ENCODE results near the gene FBXO47. TPM values are rescaled to one million over a fixed set of nuclear protein-coding genes. Genes with fewer than 3 reads are reported as not detected.
A peak's percentile ranks its signal among the peaks of the same experiment; 100 is the strongest.

The FBXO47 gene
- polyA plus RNA-seq, 3 donors = not detected

DNA sequence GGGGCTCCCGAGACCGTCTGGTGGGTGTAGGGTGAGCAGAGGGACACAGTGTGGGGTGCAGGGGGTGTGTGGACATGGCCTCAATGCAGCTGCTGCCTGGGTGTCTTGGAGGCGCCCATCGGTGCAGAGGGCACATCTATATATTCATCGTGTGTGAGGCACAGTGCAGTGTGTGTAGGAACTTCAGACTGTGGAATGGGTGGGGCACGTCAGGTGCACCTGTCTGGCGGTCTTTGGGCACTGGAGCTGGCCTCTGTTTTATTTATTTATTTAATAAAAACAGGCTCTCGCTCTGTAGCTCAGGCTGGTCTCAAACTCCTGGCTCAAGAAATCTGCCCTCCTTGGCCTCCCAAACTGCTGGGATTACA lies 80.6 kb downstream of the FBXO47 start:
- Histone ChIP-seq H3K9ac (ENCODE audit: insufficient read depth, low read length, poor library complexity, severe bottlenecking) (no peak overlapping the region), H3K4me1 (ENCODE audit: control insufficient read depth in 1 of 2, insufficient read depth in 2 of 2, low read length in 2 of 2) (peaks cover 35 to 36% of the 10 kb centered on the region in 2 donors), H2AFZ (ENCODE audit: insufficient read depth, low read depth, low read length, poor library complexity, severe bottlenecking) (no peak overlapping the region), H3K27ac (ENCODE audit: low read depth in 1 of 2, low read length in 2 of 2) (peak overlapping the region in 1 of 2 donors; percentile 72), H4K20me1 (ENCODE audit: insufficient read depth, low read length) (peaks cover 100% of the 10 kb centered on the region), H3K27me3 (ENCODE audit: control insufficient read depth in 2 of 2, insufficient read depth in 2 of 2, low read length in 2 of 2) (no peaks in the 10 kb centered on the region), H3K4me2 (replicated peaks; ENCODE audit: extremely low read depth, low read length, poor library complexity, severe bottlenecking) (no peak overlapping the region), H3K36me3 (replicated peaks in 1 of 2; ENCODE audit: control insufficient read depth in 1 of 2, insufficient read depth in 2 of 2, low read length in 2 of 2) (peaks cover 70 to 82% of the 10 kb centered on the region in 2 donors), H3K9me3 (replicated peaks in 1 of 2; ENCODE audit: control insufficient read depth in 1 of 2, insufficient read depth in 1 of 2, low read length in 2 of 2) (no peaks in the 10 kb centered on the region), H3K4me3 (replicated peaks in 1 of 3; ENCODE audit: low read depth in 2 of 3, low read length in 3 of 3) (no peak overlapping the region), H3K79me2 (ENCODE audit: insufficient read depth, low read length) (peaks cover 91% of the 10 kb centered on the region)
- Mint-ChIP-seq H3K36me3 (peaks cover 69 to 87% of the 10 kb centered on the region in 2 donors), H3K4me1 (peaks cover 46% of the 10 kb centered on the region), H3K4me3 (no peak overlapping the region), H3K9me3 (no peaks in the 10 kb centered on the region), H3K27me3 (ENCODE audit: low read depth in 3 of 3) (peaks cover 0 to 2% (median 0%) of the 10 kb centered on the region in 3 donors), H3K27ac (peak overlapping the region in 3 of 7 donors; percentile 32 to 79 (median 62))
- TF ChIP-seq, protein P1, sequence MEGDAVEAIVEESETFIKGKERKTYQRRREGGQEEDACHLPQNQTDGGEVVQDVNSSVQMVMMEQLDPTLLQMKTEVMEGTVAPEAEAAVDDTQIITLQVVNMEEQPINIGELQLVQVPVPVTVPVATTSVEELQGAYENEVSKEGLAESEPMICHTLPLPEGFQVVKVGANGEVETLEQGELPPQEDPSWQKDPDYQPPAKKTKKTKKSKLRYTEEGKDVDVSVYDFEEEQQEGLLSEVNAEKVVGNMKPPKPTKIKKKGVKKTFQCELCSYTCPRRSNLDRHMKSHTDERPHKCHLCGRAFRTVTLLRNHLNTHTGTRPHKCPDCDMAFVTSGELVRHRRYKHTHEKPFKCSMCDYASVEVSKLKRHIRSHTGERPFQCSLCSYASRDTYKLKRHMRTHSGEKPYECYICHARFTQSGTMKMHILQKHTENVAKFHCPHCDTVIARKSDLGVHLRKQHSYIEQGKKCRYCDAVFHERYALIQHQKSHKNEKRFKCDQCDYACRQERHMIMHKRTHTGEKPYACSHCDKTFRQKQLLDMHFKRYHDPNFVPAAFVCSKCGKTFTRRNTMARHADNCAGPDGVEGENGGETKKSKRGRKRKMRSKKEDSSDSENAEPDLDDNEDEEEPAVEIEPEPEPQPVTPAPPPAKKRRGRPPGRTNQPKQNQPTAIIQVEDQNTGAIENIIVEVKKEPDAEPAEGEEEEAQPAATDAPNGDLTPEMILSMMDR (IDR thresholded peaks at IDR 0.05) = no peak
- no peak for DNase-seq
- WGBS (ENCODE audit: insufficient coverage) = 88% methylated on average over 4 of the region's 8 CpGs
- intact Hi-C loops (cut with micrococcal nuclease) = no loop called here

Small RNA genes within 50 kb of the gene (small RNA-seq; reads per million reads assigned to genes)
- gene MIR6779 (ENCODE audit: insufficient read length, low read depth) = not detected

Other genes with a start within 250 kb of the FBXO47 start
- 10 to 100 TPM in 2 of 3 donors, 1 to 10 TPM in 1; 7.1 to 61.2 (median 53.4) TPM for gene CISD3, start 237.1 kb downstream of the FBXO47 start, polyA plus RNA-seq
- gene PCGF2, start 219.1 kb downstream of the FBXO47 start, polyA plus RNA-seq = under 1 TPM in 1 of 3 donors, not detected in 2; 0.60 TPM
- gene PSMB3, start 214.7 kb downstream of the FBXO47 start, polyA plus RNA-seq = 100 to 1,000 TPM; 315 to 689 (median 625) TPM
- 10 to 100 TPM in 1 of 3 donors, 1 to 10 TPM in 2; 4.4 to 20.2 (median 4.6) TPM for gene PIP4K2B, start 167.8 kb downstream of the FBXO47 start, polyA plus RNA-seq
- gene CWC25, start 142.1 kb downstream of the FBXO47 start, polyA plus RNA-seq = 10 to 100 TPM in 1 of 3 donors, 1 to 10 TPM in 2; 7.5 to 63.2 (median 8.4) TPM
- 1,000 to 10,000 TPM in 1 of 3 donors, 100 to 1,000 TPM in 2; 561 to 1,701 (median 618) TPM for gene RPL23, start 113.7 kb downstream of the FBXO47 start, polyA plus RNA-seq
- 10 to 100 TPM; 55.9 to 93.7 (median 70.6) TPM for gene LASP1, start 97.3 kb downstream of the FBXO47 start, polyA plus RNA-seq
- gene PLXDC1, start 184.2 kb upstream of the FBXO47 start, polyA plus RNA-seq = under 1 TPM in 1 of 3 donors, not detected in 2; 0.21 TPM
- gene ARL5C, start 198.8 kb upstream of the FBXO47 start, polyA plus RNA-seq = under 1 TPM in 1 of 3 donors, not detected in 2; 0.04 TPM
- gene CACNB1, start 230.3 kb upstream of the FBXO47 start, polyA plus RNA-seq = 10 to 100 TPM in 1 of 3 donors, under 1 TPM in 2; 0.13 to 22.1 (median 0.31) TPM
- gene RPL19, start 232.9 kb upstream of the FBXO47 start, polyA plus RNA-seq = 1,000 to 10,000 TPM; 1,069 to 1,809 (median 1,232) TPM

All from CD14-positive monocyte (primary cell).